ENCODE results near the gene PARS2.

DNA sequence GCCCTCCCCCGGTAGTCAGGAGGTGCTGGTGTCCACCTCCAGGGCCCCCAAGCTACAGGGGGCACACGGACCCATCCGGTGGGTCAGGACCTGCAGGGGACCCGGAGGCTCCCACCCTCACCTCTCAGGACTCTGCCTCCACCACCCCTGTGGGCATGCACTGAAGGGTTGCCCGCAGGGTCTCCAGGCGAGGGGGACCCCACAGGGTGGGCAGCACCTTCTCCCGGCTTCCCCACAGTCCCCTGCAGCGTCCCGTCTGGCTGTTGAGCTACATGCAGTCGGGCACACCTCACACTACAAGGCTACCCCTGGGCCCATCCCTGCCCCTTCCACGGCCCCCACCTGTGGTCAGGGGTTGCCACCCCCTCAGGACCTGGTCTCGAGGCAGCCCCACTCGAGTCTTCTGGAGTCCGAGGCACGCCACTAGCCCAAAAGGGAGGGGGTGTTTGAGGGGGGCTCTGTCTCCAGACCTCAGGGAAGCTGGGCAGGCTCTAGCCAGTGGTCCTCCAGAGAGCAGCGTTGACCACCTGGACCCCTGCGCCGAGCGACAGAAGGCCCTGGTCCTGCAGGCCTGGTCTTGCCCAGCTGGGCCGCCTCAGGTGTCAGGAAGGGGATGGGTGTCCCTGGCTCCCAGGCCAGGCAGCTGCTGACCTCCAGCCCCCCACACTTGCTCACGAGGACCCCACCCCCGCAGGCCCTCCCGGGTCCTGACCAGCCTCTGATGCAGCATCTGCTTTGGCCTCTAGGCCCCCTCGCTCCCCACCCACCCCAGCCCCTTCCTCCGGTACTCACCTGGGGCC, 9.6 kb downstream of the PARS2 start:
- TF ChIP-seq, protein P1, sequence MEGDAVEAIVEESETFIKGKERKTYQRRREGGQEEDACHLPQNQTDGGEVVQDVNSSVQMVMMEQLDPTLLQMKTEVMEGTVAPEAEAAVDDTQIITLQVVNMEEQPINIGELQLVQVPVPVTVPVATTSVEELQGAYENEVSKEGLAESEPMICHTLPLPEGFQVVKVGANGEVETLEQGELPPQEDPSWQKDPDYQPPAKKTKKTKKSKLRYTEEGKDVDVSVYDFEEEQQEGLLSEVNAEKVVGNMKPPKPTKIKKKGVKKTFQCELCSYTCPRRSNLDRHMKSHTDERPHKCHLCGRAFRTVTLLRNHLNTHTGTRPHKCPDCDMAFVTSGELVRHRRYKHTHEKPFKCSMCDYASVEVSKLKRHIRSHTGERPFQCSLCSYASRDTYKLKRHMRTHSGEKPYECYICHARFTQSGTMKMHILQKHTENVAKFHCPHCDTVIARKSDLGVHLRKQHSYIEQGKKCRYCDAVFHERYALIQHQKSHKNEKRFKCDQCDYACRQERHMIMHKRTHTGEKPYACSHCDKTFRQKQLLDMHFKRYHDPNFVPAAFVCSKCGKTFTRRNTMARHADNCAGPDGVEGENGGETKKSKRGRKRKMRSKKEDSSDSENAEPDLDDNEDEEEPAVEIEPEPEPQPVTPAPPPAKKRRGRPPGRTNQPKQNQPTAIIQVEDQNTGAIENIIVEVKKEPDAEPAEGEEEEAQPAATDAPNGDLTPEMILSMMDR (IDR thresholded peaks at IDR 0.05): no peak
- no peak for TF ChIP-seq POLR2AphosphoS5 (IDR thresholded peaks at IDR 0.05)
- no peak for TF ChIP-seq POLR2A (IDR thresholded peaks at IDR 0.05)
- TF ChIP-seq EP300 (IDR thresholded peaks at IDR 0.05): no peak
